ENCODE results near the gene COG5. TPM values are rescaled to one million over a fixed set of nuclear protein-coding genes. Genes with fewer than 3 reads are reported as not detected.

Gene COG5
- total and polyA plus RNA-seq, 2 of the 8 experiments (the other 6 are each of a cell fraction or from before 2014, with no cell fraction given), result 10.5 to 28.1 TPM

DNA sequence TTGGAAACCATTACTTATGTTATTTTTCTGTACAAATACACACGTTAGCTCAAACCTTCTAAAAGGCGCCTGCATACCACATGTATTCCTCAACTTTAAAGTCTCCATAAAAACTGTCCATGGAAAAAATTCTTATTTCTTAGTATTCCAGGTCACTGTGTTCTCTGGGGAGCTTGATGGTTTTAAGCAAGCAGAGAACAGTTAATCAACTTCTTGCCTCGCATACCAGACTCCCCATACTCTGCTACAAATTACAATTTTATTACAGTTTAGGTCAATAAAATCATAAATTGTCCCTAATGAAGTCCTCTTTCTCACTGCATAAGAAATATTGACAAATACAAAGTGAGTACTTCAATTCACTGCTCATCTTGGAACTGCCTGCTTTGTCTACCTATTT, 170.9 kb downstream of the COG5 start (continued):
- TF ChIP-seq CHD7 (IDR thresholded peaks at IDR 0.05; ENCODE audit: insufficient replicate concordance, low read length), result no peak
- TF ChIP-seq SRF (IDR thresholded peaks at IDR 0.05; ENCODE audit: low read depth, low read length), result no peak
- no peak for TF ChIP-seq CBX8 (IDR thresholded peaks at IDR 0.05; ENCODE audit: borderline replicate concordance, low read depth, low read length)
- no peak for TF ChIP-seq EGR1 (IDR thresholded peaks at IDR 0.05; ENCODE audit: borderline replicate concordance, low read depth, low read length)
- no peak for TF ChIP-seq ATF3 (IDR thresholded peaks at IDR 0.05; ENCODE audit: insufficient read depth, low read depth, low read length)
